Measurements from ENCODE around the gene RBM47.

The RBM47 gene

DNA sequence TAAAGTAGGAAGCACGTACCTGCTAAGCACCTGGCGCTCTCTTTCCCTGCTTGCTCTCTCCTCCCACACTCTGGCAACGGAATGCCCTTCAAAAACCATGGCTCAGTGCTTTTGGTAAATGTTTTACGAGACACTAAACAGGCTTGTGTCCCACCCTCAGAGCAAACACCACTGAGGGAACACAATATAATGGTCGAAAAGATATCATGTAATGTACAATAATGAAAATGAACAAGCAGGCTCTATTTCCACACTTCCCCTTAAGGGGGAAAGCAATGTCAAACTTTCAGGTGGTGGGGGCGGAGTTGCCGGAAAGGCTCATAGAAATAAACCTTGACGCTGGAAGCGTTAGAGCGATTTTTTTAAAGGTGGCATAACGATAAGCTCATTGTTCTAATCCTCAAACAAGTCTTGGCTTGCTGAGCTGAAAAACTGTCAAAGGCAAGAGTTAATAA, 115.1 kb downstream of the RBM47 start:
- POLR2A ChIA-PET: no interaction called here
- CTCF ChIA-PET: no interaction called here
- Histone ChIP-seq H3K27ac (ENCODE audit: extremely low read depth, low read depth, low read length) (no peak overlapping the region), H3K4me3 (ENCODE audit: low read depth, low read length) (no peak overlapping the region), H3K9me3 (ENCODE audit: control insufficient read depth, insufficient read depth, low read depth, low read length) (no peaks in the 10 kb centered on the region), H3K4me1 (ENCODE audit: control insufficient read depth, insufficient read depth, low read length) (no peaks in the 10 kb centered on the region), H3K36me3 (ENCODE audit: control insufficient read depth in 2 of 2, insufficient read depth in 1 of 2, low read length in 2 of 2) (no peaks in the 10 kb centered on the region)
- TF ChIP-seq ZNF791 (tag by site-specific recombination; IDR thresholded peaks at IDR 0.05): no peak
- TF ChIP-seq, protein P1, sequence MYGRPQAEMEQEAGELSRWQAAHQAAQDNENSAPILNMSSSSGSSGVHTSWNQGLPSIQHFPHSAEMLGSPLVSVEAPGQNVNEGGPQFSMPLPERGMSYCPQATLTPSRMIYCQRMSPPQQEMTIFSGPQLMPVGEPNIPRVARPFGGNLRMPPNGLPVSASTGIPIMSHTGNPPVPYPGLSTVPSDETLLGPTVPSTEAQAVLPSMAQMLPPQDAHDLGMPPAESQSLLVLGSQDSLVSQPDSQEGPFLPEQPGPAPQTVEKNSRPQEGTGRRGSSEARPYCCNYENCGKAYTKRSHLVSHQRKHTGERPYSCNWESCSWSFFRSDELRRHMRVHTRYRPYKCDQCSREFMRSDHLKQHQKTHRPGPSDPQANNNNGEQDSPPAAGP (tag by site-specific recombination; IDR thresholded peaks at IDR 0.05): peak; percentile 43; the same call in 1 of the 2 replicates
- TF ChIP-seq, protein P2, sequence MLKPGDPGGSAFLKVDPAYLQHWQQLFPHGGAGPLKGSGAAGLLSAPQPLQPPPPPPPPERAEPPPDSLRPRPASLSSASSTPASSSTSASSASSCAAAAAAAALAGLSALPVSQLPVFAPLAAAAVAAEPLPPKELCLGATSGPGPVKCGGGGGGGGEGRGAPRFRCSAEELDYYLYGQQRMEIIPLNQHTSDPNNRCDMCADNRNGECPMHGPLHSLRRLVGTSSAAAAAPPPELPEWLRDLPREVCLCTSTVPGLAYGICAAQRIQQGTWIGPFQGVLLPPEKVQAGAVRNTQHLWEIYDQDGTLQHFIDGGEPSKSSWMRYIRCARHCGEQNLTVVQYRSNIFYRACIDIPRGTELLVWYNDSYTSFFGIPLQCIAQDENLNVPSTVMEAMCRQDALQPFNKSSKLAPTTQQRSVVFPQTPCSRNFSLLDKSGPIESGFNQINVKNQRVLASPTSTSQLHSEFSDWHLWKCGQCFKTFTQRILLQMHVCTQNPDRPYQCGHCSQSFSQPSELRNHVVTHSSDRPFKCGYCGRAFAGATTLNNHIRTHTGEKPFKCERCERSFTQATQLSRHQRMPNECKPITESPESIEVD (tag by site-specific recombination; IDR thresholded peaks at IDR 0.05): peak; percentile 17; the same call in 1 of the 2 replicates
- peak; percentile 38; the same call in 1 of the 2 replicates for TF ChIP-seq ZFHX2 (tag by site-specific recombination; conservative IDR thresholded peaks at IDR 0.05)
- TF ChIP-seq KLF1 (tag by site-specific recombination; IDR thresholded peaks at IDR 0.05): peak; percentile 94
- peak; percentile 48; the same call in 1 of the 2 replicates for TF ChIP-seq PRDM1 (tag by site-specific recombination; IDR thresholded peaks at IDR 0.05)

DNA sequence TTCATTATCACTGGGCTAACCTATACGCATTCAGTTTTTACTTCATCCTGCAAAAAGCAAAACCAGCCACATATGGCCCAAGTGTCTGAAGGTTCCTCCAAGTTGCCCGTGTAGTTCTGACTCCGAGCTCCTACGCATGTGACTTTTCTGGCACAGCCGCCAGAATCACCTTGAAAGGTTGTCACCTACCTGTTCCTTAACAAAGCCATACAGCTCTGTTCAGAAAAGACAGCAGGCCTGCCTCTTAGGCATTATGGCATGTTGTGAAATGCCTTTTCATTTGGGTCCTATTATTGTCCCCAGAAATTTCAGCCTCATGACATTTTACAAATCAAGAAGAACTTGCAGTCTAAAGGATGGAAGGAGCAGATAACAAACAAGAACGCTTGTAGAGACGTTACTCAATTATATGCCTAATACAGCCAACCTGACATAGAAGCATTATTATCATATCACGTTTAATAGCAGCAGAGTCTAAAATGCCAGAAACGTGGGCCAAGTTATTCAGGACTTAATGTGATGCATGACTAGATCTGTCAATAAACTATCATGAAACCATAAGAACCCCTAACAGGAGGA, 118.5 kb downstream of the RBM47 start:
- H3K4me3 ChIP-seq (ENCODE audit: low read depth, low read length): no peak overlapping the region
- POLR2A ChIA-PET: no interaction called here
- H3K9me3 ChIP-seq (ENCODE audit: control insufficient read depth, insufficient read depth, low read depth, low read length): no peaks in the 10 kb centered on the region
- H3K36me3 ChIP-seq (ENCODE audit: control insufficient read depth in 2 of 2, insufficient read depth in 1 of 2, low read length in 2 of 2): no peaks in the 10 kb centered on the region
- H3K4me1 ChIP-seq (ENCODE audit: control insufficient read depth, insufficient read depth, low read length): no peaks in the 10 kb centered on the region
- TF ChIP-seq KLF10 (tag by site-specific recombination; IDR thresholded peaks at IDR 0.05): no peak
- TF ChIP-seq ZNF510 (tag by site-specific recombination; IDR thresholded peaks at IDR 0.05; ENCODE audit: insufficient replicate concordance): no peak
- TF ChIP-seq RBAK (tag by site-specific recombination; IDR thresholded peaks at IDR 0.05): no peak
- no peak for TF ChIP-seq ZNF114 (tag by site-specific recombination; IDR thresholded peaks at IDR 0.05)
- no peak for TF ChIP-seq ZNF610 (tag by site-specific recombination; IDR thresholded peaks at IDR 0.05; ENCODE audit: borderline replicate concordance)
- TF ChIP-seq, protein P2 (tag by site-specific recombination; IDR thresholded peaks at IDR 0.05): no peak
- TF ChIP-seq, protein P3, sequence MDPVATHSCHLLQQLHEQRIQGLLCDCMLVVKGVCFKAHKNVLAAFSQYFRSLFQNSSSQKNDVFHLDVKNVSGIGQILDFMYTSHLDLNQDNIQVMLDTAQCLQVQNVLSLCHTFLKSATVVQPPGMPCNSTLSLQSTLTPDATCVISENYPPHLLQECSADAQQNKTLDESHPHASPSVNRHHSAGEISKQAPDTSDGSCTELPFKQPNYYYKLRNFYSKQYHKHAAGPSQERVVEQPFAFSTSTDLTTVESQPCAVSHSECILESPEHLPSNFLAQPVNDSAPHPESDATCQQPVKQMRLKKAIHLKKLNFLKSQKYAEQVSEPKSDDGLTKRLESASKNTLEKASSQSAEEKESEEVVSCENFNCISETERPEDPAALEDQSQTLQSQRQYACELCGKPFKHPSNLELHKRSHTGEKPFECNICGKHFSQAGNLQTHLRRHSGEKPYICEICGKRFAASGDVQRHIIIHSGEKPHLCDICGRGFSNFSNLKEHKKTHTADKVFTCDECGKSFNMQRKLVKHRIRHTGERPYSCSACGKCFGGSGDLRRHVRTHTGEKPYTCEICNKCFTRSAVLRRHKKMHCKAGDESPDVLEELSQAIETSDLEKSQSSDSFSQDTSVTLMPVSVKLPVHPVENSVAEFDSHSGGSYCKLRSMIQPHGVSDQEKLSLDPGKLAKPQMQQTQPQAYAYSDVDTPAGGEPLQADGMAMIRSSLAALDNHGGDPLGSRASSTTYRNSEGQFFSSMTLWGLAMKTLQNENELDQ (tag by site-specific recombination; IDR thresholded peaks at IDR 0.05; ENCODE audit: low read depth): no peak
- no peak for TF ChIP-seq ZNF830 (tag by site-specific recombination; IDR thresholded peaks at IDR 0.05; ENCODE audit: low read depth)
- TF ChIP-seq ZNF530 (tag by site-specific recombination; IDR thresholded peaks at IDR 0.05; ENCODE audit: low read depth): no peak
- no peak for TF ChIP-seq ZNF514 (tag by site-specific recombination; IDR thresholded peaks at IDR 0.05)
- TF ChIP-seq MYNN (tag by site-specific recombination; IDR thresholded peaks at IDR 0.05; ENCODE audit: borderline replicate concordance): no peak
- TF ChIP-seq, protein P4, sequence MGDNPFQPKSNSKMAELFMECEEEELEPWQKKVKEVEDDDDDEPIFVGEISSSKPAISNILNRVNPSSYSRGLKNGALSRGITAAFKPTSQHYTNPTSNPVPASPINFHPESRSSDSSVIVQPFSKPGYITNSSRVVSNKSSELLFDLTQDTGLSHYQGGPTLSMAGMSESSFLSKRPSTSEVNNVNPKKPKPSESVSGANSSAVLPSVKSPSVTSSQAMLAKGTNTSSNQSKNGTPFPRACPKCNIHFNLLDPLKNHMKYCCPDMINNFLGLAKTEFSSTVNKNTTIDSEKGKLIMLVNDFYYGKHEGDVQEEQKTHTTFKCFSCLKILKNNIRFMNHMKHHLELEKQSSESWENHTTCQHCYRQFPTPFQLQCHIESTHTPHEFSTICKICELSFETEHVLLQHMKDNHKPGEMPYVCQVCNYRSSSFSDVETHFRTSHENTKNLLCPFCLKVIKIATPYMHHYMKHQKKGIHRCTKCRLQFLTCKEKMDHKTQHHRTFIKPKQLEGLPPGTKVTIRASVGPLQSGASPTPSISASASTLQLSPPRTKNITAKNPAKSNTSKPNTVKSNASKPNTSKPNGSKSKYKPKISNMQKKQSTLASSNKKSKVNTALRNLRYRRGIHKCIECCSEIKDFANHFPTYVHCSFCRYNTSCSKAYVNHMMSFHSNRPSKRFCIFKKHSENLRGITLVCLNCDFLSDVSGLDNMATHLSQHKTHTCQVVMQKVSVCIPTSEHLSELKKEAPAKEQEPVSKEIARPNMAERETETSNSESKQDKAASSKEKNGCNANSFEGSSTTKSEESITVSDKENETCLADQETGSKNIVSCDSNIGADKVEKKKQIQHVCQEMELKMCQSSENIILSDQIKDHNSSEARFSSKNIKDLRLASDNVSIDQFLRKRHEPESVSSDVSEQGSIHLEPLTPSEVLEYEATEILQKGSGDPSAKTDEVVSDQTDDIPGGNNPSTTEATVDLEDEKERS (tag by site-specific recombination; IDR thresholded peaks at IDR 0.05): no peak
- CTCF ChIA-PET: no interaction called here
- H3K27ac ChIP-seq (ENCODE audit: extremely low read depth, low read depth, low read length): no peak overlapping the region
